Peyer's patch (tissue), 4 donors: Measurements from ENCODE around the gene FAT1.

Source experiments
- POLR2A ChIP-seq, 2 donors: fragments of 450-650 bp; IDR thresholded peaks; one replicate each; pipeline ENCODE4 v1.5.1; 2017; ENCODE audit warnings: antibody characterized with exemption in 2 of 2, mild to moderate bottlenecking in 2 of 2, moderate library complexity in 2 of 2
- TF ChIP-seq, protein P1 (sequence below), 6 experiments: fragments of 450-650 bp in 4 of 6; fragments of 200-600 bp in 2 of 6; sonication (generic) in 1 of 6; IDR thresholded peaks; one replicate each; pipeline ENCODE4 v1.5.1; 2017 to 2019; ENCODE audit warnings: antibody characterized with exemption in 6 of 6, mild to moderate bottlenecking in 3 of 6, moderate library complexity in 1 of 6

DNA sequence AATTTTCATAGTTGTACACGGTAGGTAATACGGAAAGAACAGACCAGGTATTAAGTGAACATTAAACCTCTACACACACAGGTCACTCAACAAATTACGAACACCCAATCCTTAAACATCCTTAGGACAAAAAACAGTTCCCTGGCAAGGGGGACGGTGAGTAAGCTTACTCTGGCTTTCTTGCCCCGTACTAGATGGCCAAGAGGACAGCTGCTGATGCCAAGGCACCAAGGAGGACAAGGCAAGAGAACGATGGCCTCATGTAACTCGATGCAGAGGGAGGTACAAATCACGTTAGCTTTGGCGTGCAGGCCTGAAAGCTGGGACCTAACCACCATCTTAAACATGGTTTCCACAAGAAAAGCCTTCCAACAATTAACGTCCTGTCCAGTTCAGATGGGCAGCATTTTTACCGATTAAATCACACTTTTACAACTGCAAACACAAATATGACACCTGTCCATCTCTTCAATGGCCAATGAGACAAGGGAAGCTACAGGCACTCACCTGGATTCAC lies 23.7 kb downstream of the FAT1 start:
- TF ChIP-seq, protein P1, sequence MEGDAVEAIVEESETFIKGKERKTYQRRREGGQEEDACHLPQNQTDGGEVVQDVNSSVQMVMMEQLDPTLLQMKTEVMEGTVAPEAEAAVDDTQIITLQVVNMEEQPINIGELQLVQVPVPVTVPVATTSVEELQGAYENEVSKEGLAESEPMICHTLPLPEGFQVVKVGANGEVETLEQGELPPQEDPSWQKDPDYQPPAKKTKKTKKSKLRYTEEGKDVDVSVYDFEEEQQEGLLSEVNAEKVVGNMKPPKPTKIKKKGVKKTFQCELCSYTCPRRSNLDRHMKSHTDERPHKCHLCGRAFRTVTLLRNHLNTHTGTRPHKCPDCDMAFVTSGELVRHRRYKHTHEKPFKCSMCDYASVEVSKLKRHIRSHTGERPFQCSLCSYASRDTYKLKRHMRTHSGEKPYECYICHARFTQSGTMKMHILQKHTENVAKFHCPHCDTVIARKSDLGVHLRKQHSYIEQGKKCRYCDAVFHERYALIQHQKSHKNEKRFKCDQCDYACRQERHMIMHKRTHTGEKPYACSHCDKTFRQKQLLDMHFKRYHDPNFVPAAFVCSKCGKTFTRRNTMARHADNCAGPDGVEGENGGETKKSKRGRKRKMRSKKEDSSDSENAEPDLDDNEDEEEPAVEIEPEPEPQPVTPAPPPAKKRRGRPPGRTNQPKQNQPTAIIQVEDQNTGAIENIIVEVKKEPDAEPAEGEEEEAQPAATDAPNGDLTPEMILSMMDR (IDR thresholded peaks at IDR 0.05): no peak
- no peak for TF ChIP-seq POLR2A (IDR thresholded peaks at IDR 0.05)
